PC-9 (cell line): ENCODE measurements around the gene COX5A.

Source experiments
- EZH2 ChIP-seq: fragments of 200-600 bp; sonication (generic); IDR thresholded peaks from 2 replicates; pipeline ENCODE4 v1.8.0; 2017; ENCODE audit warnings: antibody characterized with exemption, low read depth
- TF ChIP-seq, protein P1 (sequence below): fragments of 200-600 bp; sonication (generic); conservative IDR thresholded peaks from 2 replicates; pipeline ENCODE4 v1.6.1; 2017; ENCODE audit warnings: mixed run types, antibody characterized with exemption, mild to moderate bottlenecking, moderate library complexity

DNA sequence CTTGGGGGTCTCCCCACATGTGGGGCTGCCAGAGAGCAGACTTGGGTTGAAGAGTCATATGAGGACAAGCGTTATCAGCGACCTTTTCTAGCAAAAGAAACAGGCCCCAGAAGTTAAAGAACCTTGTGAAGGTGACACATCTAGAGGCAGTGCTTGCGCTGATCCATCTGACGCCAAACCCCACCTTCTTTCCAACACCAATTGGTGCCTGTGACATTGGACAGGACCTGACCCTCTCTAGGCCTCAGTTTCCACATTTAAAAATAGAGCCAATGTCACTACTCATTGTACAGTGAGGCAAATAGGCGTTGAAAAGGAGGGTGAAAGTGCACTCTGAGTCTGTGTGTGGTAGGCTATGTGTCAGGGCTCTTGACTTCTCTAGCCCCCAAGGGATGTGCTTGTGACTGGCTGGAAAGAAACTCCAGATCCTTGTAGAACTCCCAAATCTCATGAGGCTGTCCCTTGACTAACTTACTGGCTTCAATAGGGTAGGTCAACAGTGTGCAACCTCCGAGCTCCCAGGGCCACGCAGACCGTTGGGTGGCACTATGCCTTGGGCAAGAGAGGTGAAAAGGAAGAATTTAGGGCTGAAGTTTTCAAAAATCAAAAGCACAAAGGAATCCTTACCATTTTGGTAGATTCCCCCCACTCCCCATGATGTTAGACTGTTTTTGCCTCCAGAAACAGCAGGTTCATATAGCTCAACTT is 30.6 kb downstream of the COX5A start:
- TF ChIP-seq, protein P1, sequence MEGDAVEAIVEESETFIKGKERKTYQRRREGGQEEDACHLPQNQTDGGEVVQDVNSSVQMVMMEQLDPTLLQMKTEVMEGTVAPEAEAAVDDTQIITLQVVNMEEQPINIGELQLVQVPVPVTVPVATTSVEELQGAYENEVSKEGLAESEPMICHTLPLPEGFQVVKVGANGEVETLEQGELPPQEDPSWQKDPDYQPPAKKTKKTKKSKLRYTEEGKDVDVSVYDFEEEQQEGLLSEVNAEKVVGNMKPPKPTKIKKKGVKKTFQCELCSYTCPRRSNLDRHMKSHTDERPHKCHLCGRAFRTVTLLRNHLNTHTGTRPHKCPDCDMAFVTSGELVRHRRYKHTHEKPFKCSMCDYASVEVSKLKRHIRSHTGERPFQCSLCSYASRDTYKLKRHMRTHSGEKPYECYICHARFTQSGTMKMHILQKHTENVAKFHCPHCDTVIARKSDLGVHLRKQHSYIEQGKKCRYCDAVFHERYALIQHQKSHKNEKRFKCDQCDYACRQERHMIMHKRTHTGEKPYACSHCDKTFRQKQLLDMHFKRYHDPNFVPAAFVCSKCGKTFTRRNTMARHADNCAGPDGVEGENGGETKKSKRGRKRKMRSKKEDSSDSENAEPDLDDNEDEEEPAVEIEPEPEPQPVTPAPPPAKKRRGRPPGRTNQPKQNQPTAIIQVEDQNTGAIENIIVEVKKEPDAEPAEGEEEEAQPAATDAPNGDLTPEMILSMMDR = no peak
- TF ChIP-seq EZH2 = no peak
